ENCODE results near the gene MAPK8IP2. TPM values are rescaled to one million over a fixed set of nuclear protein-coding genes. Genes with fewer than 3 reads are reported as not detected.

MAPK8IP2 gene
- total and polyA plus RNA-seq, 2 of the 13 experiments (the other 11 are each of a cell fraction or from before 2014, with no cell fraction given): 1.3 to 2.6 TPM

DNA sequence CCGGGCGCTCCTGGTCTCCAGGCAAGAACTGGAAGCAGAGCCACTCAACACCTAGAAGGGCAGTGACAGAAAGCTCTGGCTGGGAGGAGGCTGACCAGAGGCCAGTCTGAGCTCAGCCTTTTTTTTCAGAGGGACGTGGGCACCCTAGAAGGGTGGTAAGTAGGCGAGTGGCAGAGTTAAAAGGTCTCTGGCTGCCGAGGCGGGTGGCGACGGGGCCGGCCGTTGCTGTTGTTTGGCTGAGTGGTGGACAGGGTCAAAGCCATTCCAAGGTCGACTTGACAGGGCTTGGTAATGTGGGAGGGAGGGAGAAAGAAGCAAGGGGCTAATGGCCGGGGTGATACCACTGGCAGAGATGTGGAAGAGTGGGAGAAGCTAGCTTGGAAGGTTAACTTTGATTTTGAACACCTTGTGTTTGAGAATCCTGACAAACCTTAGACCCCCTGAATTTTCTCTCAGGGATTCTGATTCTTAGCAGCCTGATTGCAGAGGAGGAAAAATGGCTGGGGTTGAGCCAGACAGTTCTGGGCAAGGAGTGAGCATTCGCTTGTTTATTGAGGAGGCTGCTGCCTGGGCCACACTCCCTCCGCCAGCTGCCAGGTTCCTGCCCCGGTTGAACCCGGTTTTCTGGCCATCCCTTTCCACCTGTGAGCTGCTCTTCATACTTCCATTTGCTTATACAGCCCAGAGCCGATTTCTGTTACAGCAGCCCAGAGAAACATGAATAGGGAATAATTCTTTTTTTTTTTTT is 37.0 kb upstream of the MAPK8IP2 start:
- DNase-seq (ENCODE audit: low spot score): peak; percentile 34
- 7% methylated on average over 17 of the region's 17 CpGs for WGBS (ENCODE audit: low lambda C conversion rate)
- H3K4me1 ChIP-seq (ENCODE audit: insufficient read depth, low read length): peaks cover 21% of the 10 kb centered on the region
- FAIRE-seq: no peak
- ChIA-PET CTCF (ENCODE audit: low intra/inter-chr PET ratio, low total read pairs) (no interaction called here), POLR2A (interaction anchor here (1.0 to 2.9 kb wide), 16 partner anchors 14 to 320 kb away, joined by 3 to 36 read pairs (median 6); partner anchors contain the start of genes CHKB, CPT1B, KLHDC7B and LMF2)
- H3K79me2 ChIP-seq (ENCODE audit: insufficient read depth, low read length): no peaks in the 10 kb centered on the region
- no TSS peak for BruUV-seq (replicated peaks)
- H3K27ac ChIP-seq (ENCODE audit: extremely low read length, insufficient read depth, low read length): peak overlapping the region; percentile 55
- no peaks in the 10 kb centered on the region for H3K36me3 ChIP-seq (replicated peaks in 1 of 2; ENCODE audit: control insufficient read depth in 1 of 2, insufficient read depth in 2 of 2, low read length in 2 of 2)
- H4K20me1 ChIP-seq (ENCODE audit: insufficient read depth, low read length): no peaks in the 10 kb centered on the region
- peak overlapping the region; percentile 64 for H3K9ac ChIP-seq (ENCODE audit: insufficient read depth, low read depth, low read length)
- H3K4me3 ChIP-seq (replicated peaks in 1 of 3; ENCODE audit: insufficient read depth in 1 of 3, low read depth in 2 of 3, low read length in 3 of 3): peak overlapping the region; percentile 68 to 85 (median 71)
- peak overlapping the region; percentile 89 for H3K4me2 ChIP-seq (ENCODE audit: low read depth, low read length)
- peak; percentile 65 for ATAC-seq
- intact Hi-C loops (cut with micrococcal nuclease; ENCODE audit: unreplicated experiment) (loop anchor here (5.0 kb wide), 1 partner anchor 36 kb away; the partner anchor contains the start of gene SCO2), in situ Hi-C loops (cut with HindIII; ENCODE audit: extremely low pct_ligation_motif_present, low pct_unique_long_range_greater_than_20kb) (no loop called here)
- peaks cover 0 to 16% of the 10 kb centered on the region in 2 experiments; a peak in 1 of 5 replicates for H3K27me3 ChIP-seq (ENCODE audit: control insufficient read depth in 1 of 2, insufficient read depth in 2 of 2, low read length in 2 of 2)
- H3K9me3 ChIP-seq (ENCODE audit: low read length): no peaks in the 10 kb centered on the region
- H2AFZ ChIP-seq (ENCODE audit: low read length): no peak overlapping the region
- TF ChIP-seq RNF2 (conservative IDR thresholded peaks at IDR 0.05; ENCODE audit: low read depth): no peak
- no peak for TF ChIP-seq CEBPG (CRISPR knock-in tag; IDR thresholded peaks at IDR 0.05)
- no peak for TF ChIP-seq ONECUT2 (CRISPR knock-in tag; IDR thresholded peaks at IDR 0.05)
- TF ChIP-seq ZSCAN21 (CRISPR knock-in tag; IDR thresholded peaks at IDR 0.05; ENCODE audit: borderline replicate concordance): 0 out of 2 replicates have a peak, but pooled peaks have one; percentile 5
- TF ChIP-seq, protein P1, sequence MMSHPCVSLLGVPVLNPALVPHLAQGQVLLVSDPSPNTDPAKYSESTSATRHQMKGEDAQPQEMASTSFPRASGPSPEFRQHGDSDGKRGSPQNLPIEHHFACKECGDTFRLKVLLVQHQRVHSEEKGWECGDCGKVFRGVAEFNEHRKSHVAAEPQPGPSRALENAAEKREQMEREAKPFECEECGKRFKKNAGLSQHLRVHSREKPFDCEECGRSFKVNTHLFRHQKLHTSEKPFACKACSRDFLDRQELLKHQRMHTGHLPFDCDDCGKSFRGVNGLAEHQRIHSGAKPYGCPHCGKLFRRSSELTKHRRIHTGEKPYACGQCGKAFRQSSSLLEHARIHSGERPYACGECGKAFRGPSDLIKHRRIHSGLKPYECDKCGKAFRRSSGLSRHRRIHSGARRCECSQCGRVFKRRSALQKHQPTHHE (CRISPR knock-in tag; IDR thresholded peaks at IDR 0.05; ENCODE audit: borderline replicate concordance): no peak
- TF ChIP-seq RXRA (CRISPR knock-in tag; IDR thresholded peaks at IDR 0.05): 0 out of 2 replicates have a peak, but pooled peaks have one; percentile 39
- TF ChIP-seq, protein P2, sequence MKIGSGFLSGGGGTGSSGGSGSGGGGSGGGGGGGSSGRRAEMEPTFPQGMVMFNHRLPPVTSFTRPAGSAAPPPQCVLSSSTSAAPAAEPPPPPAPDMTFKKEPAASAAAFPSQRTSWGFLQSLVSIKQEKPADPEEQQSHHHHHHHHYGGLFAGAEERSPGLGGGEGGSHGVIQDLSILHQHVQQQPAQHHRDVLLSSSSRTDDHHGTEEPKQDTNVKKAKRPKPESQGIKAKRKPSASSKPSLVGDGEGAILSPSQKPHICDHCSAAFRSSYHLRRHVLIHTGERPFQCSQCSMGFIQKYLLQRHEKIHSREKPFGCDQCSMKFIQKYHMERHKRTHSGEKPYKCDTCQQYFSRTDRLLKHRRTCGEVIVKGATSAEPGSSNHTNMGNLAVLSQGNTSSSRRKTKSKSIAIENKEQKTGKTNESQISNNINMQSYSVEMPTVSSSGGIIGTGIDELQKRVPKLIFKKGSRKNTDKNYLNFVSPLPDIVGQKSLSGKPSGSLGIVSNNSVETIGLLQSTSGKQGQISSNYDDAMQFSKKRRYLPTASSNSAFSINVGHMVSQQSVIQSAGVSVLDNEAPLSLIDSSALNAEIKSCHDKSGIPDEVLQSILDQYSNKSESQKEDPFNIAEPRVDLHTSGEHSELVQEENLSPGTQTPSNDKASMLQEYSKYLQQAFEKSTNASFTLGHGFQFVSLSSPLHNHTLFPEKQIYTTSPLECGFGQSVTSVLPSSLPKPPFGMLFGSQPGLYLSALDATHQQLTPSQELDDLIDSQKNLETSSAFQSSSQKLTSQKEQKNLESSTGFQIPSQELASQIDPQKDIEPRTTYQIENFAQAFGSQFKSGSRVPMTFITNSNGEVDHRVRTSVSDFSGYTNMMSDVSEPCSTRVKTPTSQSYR (CRISPR knock-in tag; IDR thresholded peaks at IDR 0.05; ENCODE audit: borderline replicate concordance): no peak
- 0 out of 2 replicates have a peak, but pooled peaks have one; percentile 44 for TF ChIP-seq WIZ (CRISPR knock-in tag; IDR thresholded peaks at IDR 0.05)
- TF ChIP-seq NR2F2 (IDR thresholded peaks at IDR 0.05; ENCODE audit: borderline replicate concordance, low read depth): no peak
- TF ChIP-seq, protein P3, sequence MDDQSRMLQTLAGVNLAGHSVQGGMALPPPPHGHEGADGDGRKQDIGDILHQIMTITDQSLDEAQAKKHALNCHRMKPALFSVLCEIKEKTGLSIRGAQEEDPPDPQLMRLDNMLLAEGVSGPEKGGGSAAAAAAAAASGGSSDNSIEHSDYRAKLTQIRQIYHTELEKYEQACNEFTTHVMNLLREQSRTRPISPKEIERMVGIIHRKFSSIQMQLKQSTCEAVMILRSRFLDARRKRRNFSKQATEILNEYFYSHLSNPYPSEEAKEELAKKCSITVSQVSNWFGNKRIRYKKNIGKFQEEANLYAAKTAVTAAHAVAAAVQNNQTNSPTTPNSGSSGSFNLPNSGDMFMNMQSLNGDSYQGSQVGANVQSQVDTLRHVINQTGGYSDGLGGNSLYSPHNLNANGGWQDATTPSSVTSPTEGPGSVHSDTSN (CRISPR knock-in tag; IDR thresholded peaks at IDR 0.05; ENCODE audit: borderline replicate concordance): no peak
- TF ChIP-seq, protein P4, sequence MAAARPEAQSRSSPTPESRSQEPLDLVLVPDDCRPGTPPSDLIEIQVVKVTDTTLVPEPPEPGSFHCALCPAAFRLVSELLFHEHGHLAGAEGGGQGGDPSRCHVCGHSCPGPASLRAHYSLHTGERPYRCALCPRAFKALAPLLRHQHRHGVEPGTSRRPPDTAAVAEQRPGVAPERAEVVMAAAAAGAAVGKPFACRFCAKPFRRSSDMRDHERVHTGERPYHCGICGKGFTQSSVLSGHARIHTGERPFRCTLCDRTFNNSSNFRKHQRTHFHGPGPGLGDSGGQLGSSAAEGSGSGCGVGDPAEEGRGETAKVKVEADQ (CRISPR knock-in tag; IDR thresholded peaks at IDR 0.05; ENCODE audit: borderline replicate concordance): no peak
- TF ChIP-seq, protein P5, sequence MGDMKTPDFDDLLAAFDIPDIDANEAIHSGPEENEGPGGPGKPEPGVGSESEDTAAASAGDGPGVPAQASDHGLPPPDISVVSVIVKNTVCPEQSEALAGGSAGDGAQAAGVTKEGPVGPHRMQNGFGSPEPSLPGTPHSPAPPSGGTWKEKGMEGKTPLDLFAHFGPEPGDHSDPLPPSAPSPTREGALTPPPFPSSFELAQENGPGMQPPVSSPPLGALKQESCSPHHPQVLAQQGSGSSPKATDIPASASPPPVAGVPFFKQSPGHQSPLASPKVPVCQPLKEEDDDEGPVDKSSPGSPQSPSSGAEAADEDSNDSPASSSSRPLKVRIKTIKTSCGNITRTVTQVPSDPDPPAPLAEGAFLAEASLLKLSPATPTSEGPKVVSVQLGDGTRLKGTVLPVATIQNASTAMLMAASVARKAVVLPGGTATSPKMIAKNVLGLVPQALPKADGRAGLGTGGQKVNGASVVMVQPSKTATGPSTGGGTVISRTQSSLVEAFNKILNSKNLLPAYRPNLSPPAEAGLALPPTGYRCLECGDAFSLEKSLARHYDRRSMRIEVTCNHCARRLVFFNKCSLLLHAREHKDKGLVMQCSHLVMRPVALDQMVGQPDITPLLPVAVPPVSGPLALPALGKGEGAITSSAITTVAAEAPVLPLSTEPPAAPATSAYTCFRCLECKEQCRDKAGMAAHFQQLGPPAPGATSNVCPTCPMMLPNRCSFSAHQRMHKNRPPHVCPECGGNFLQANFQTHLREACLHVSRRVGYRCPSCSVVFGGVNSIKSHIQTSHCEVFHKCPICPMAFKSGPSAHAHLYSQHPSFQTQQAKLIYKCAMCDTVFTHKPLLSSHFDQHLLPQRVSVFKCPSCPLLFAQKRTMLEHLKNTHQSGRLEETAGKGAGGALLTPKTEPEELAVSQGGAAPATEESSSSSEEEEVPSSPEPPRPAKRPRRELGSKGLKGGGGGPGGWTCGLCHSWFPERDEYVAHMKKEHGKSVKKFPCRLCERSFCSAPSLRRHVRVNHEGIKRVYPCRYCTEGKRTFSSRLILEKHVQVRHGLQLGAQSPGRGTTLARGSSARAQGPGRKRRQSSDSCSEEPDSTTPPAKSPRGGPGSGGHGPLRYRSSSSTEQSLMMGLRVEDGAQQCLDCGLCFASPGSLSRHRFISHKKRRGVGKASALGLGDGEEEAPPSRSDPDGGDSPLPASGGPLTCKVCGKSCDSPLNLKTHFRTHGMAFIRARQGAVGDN (CRISPR knock-in tag; IDR thresholded peaks at IDR 0.05): peak; percentile 43; the same call in 1 of the 2 replicates
